ENCODE measurements around the gene PRSS48. TPM values are rescaled to one million over a fixed set of nuclear protein-coding genes. Genes with fewer than 3 reads are reported as not detected.

PRSS48 gene
- total and polyA plus RNA-seq, 10 of the 15 experiments (the other 5 are each of a cell fraction or from before 2014, with no cell fraction given): not detected

GRCh38 chr4:151250706-151251105 is 26.3 kb upstream of the PRSS48 start:
- CTCF ChIA-PET: no interaction called here
- Histone ChIP-seq H3K36me3 (ENCODE audit: control insufficient read depth in 2 of 2, insufficient read depth in 2 of 2, low read length in 1 of 2) (no peaks in the 10 kb centered on the region), H2AFZ (ENCODE audit: control insufficient read depth, low read depth, low read length) (no peak overlapping the region), H3K27ac (ENCODE audit: control insufficient read depth, insufficient read depth) (no peak overlapping the region), H3K4me2 (ENCODE audit: control insufficient read depth, insufficient read depth) (no peak overlapping the region), H3K9ac (ENCODE audit: control insufficient read depth, insufficient read depth, low read length) (no peak overlapping the region), H3K4me1 (ENCODE audit: control insufficient read depth, insufficient read depth, low read length) (no peaks in the 10 kb centered on the region), H3K79me2 (ENCODE audit: control insufficient read depth, insufficient read depth, low read length) (no peaks in the 10 kb centered on the region), H3K4me3 (no peak overlapping the region), H4K20me1 (ENCODE audit: control insufficient read depth, insufficient read depth) (no peaks in the 10 kb centered on the region), H3K27me3 (replicated peaks in 1 of 2; ENCODE audit: control insufficient read depth in 2 of 2, insufficient read depth in 2 of 2, low read length in 1 of 2) (no peaks in the 10 kb centered on the region), H3K9me3 (replicated peaks; ENCODE audit: control insufficient read depth, insufficient read depth, low read length) (no peaks in the 10 kb centered on the region)
- intact Hi-C loops (cut with micrococcal nuclease; ENCODE audit: unreplicated experiment) (no loop called here), in situ Hi-C loops (cut with MboI) (no loop called here)
- RAD21 ChIA-PET (ENCODE audit: unreplicated experiment): no interaction called here
- SMC1A ChIA-PET (ENCODE audit: uncharacterized antibody, unreplicated experiment): no interaction called here
- 55% methylated on average over 5 of the region's 5 CpGs for WGBS (ENCODE audit: insufficient coverage, insufficient replicate concordance, low lambda C conversion rate, missing lambda C conversion rate)
- DNase-seq (ENCODE audit: low read depth, low spot score) (no peak), ATAC-seq (no peak), FAIRE-seq (no peak)
- no peak for TF ChIP-seq FOXM1 (IDR thresholded peaks at IDR 0.05; ENCODE audit: low read depth, low read length)
- no peak for TF ChIP-seq YBX1 (IDR thresholded peaks at IDR 0.05)
- no peak for TF ChIP-seq SREBF1 (IDR thresholded peaks at IDR 0.05; ENCODE audit: low read length)
- TF ChIP-seq SUZ12 (IDR thresholded peaks at IDR 0.05; ENCODE audit: unreplicated experiment): no peak
- no peak for TF ChIP-seq ZNF384 (IDR thresholded peaks at IDR 0.05; ENCODE audit: borderline replicate concordance, low read depth, low read length)
- TF ChIP-seq SIN3A (IDR thresholded peaks at IDR 0.05; ENCODE audit: low read depth, low read length): no peak
- TF ChIP-seq NR2F1 (conservative IDR thresholded peaks at IDR 0.05): no peak
- TF ChIP-seq, protein P1, sequence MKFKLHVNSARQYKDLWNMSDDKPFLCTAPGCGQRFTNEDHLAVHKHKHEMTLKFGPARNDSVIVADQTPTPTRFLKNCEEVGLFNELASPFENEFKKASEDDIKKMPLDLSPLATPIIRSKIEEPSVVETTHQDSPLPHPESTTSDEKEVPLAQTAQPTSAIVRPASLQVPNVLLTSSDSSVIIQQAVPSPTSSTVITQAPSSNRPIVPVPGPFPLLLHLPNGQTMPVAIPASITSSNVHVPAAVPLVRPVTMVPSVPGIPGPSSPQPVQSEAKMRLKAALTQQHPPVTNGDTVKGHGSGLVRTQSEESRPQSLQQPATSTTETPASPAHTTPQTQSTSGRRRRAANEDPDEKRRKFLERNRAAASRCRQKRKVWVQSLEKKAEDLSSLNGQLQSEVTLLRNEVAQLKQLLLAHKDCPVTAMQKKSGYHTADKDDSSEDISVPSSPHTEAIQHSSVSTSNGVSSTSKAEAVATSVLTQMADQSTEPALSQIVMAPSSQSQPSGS (IDR thresholded peaks at IDR 0.05; ENCODE audit: low read length): no peak
- TF ChIP-seq POLR2AphosphoS5 (IDR thresholded peaks at IDR 0.05; ENCODE audit: low read length): no peak
- BruUV-seq (replicated peaks): no TSS peak
- POLR2A ChIA-PET: no interaction called here

Measured in GM12878 (cell line).